Motor neuron (in vitro differentiated cells): ENCODE data around the gene RNU4-1. TPM values are rescaled to one million over a fixed set of nuclear protein-coding genes. Genes with fewer than 3 reads are reported as not detected.

ENCODE experiments used
- ATAC-seq, 8 experiments: fragments of 200-7000 bp; cut with Tn5 transposase; replicated peaks in 6 of 8; 2 replicates each; pipeline ENCODE4 v1.8.0; 2021; ENCODE audit warnings: mild to moderate bottlenecking in 8 of 8, moderate library complexity in 8 of 8
- H3K27ac ChIP-seq, 2 donors: fragments of 250-450 bp; sonication (Bioruptor Pico); 2 replicates each; pipeline ENCODE4 v1.9.0; 2021; ENCODE audit warnings: antibody characterized with exemption in 2 of 2, mild to moderate bottlenecking in 2 of 2, moderate library complexity in 1 of 2
- H3K4me1 ChIP-seq, 2 donors: fragments of 250-450 bp; sonication (Bioruptor Pico); replicated peaks in 1 of 2; 2 replicates each; pipeline ENCODE4 v1.6.1; 2021; ENCODE audit warnings: antibody characterized with exemption in 2 of 2, mild to moderate bottlenecking in 2 of 2, moderate library complexity in 1 of 2
- H3K4me3 ChIP-seq, 5 donors: fragments of 250-450 bp; sonication (Bioruptor Pico); 2 replicates each; pipeline ENCODE4 v1.9.0; 2021; ENCODE audit warnings: antibody characterized with exemption in 5 of 5, mild to moderate bottlenecking in 5 of 5, moderate library complexity in 4 of 5
- WGBS, 10 experiments: fragments of 450-650 bp; shearing (Covaris generic); methylation state at CpG; one replicate each; pipeline ENCODE4 v1.0.0; 2022; 5-methylcytosine and 5-hydroxymethylcytosine counted together
- in situ Hi-C, 9 experiments: fragments of 400-800 bp; cut with MboI; loops; one replicate each; pipeline ENCODE4 v1.15.0; 2021; ENCODE audit warnings: low sequenced_read_pairs in 9 of 9, low pct_unique_long_range_greater_than_20kb in 2 of 9; ENCODE audit not compliant: unreplicated experiment in 9 of 9
- total RNA-seq, 8 experiments: library from RNA; unstranded; fragments of 300-600 nt; gene quantifications; 2 replicates each; pipeline versions ENCODE4 v1.2.3 to v1.2.4, GENCODE V29; 2022

The RNU4-1 gene
- total RNA-seq, 8 experiments from 2014 or later: 7,837 to 22,494 (median 10,178) TPM

GRCh38 chr12:120284381-120284780, 8.7 kb downstream of the RNU4-1 start:
- Histone ChIP-seq H3K4me1 (no peaks in the 10 kb centered on the region), H3K27ac (no peak overlapping the region), H3K4me3 (no peak overlapping the region)
- WGBS, 10 experiments: 60 to 100% (median 95%) methylated on average over 1 to 3 of the region's 3 CpGs; no CpG with 5 or more reads in 4 of the 10 experiments
- in situ Hi-C loops: no loop called here
- peak in 2 of 8 experiments; percentile 11 to 54 for ATAC-seq

- 37 to 100% (median 82%) methylated on average over 2 to 5 of the region's 7 CpGs; no CpG with 5 or more reads in 1 of the 10 experiments for WGBS, 10 experiments
- peak in 1 of 8 experiments; percentile 11 for ATAC-seq
- Histone ChIP-seq H3K27ac (no peak overlapping the region), H3K4me1 (no peaks in the 10 kb centered on the region), H3K4me3 (no peak overlapping the region)
- in situ Hi-C loops: no loop called here
Measured at GRCh38 chr12:120283318-120283717, 9.7 kb downstream of the RNU4-1 start.

- no peak for ATAC-seq
- Histone ChIP-seq H3K27ac (no peak overlapping the region), H3K4me3 (no peak overlapping the region), H3K4me1 (no peaks in the 10 kb centered on the region)
- 95% methylated on average over 4 of the region's 57 CpGs; no CpG with 5 or more reads in 9 of the 10 experiments for WGBS, 10 experiments
- in situ Hi-C loops: loop anchor here in 1 of 9 experiments (10.0 kb wide), 1 partner anchor 54 kb away; no protein-coding TSS in a partner anchor
Measured at GRCh38 chr12:120278137-120279069, 14.6 kb downstream of the RNU4-1 start.

GRCh38 chr12:120276734-120277133, 16.3 kb downstream of the RNU4-1 start:
- H3K4me3 ChIP-seq: no peak overlapping the region
- no peak for ATAC-seq
- no peak overlapping the region for H3K27ac ChIP-seq
- WGBS, 10 experiments: 79 to 100% (median 90%) methylated on average over 1 to 4 of the region's 6 CpGs; no CpG with 5 or more reads in 3 of the 10 experiments
- H3K4me1 ChIP-seq: no peaks in the 10 kb centered on the region
- in situ Hi-C loops: loop anchor here in 1 of 9 experiments (10.0 kb wide), 1 partner anchor 52 kb away; no protein-coding TSS in a partner anchor

- 43 to 83% (median 65%) methylated on average over 1 to 4 of the region's 4 CpGs; no CpG with 5 or more reads in 2 of the 10 experiments for WGBS, 10 experiments
- no peak overlapping the region for H3K27ac ChIP-seq
Measured at GRCh38 chr12:120267736-120268135, 25.3 kb downstream of the RNU4-1 start.

GRCh38 chr12:120266180-120266870, 26.7 kb downstream of the RNU4-1 start:
- Histone ChIP-seq H3K4me3 (peak overlapping the region in 4 of 5 donors; percentile 46 to 87 (median 68)), H3K27ac (peak overlapping the region in 1 of 2 donors; percentile 31), H3K4me1 (peaks cover 28 to 34% of the 10 kb centered on the region in 2 donors)
- 7 to 90% (median 45%) methylated on average over 1 to 7 of the region's 8 CpGs; no CpG with 5 or more reads in 1 of the 10 experiments for WGBS, 10 experiments
- in situ Hi-C loops: loop anchor here in 1 of 9 experiments (5.0 kb wide), 1 partner anchor 39 kb away; no protein-coding TSS in a partner anchor
- no peak for ATAC-seq

More at GRCh38 chr12:120267736-120268135, 25.3 kb downstream of the RNU4-1 start:
- no peak for ATAC-seq
- in situ Hi-C loops: loop anchor here in 1 of 9 experiments (5.0 kb wide), 1 partner anchor 40 kb away; no protein-coding TSS in a partner anchor
- peaks cover 27 to 28% of the 10 kb centered on the region in 2 donors for H3K4me1 ChIP-seq
- no peak overlapping the region for H3K4me3 ChIP-seq

- in situ Hi-C loops: loop anchor here in 1 of 9 experiments (5.0 kb wide), 1 partner anchor 38 kb away; no protein-coding TSS in a partner anchor
- Histone ChIP-seq H3K4me1 (peaks cover 28 to 34% of the 10 kb centered on the region in 2 donors), H3K27ac (peak within 1 kb of the TSS in 1 of 2 donors; percentile 31), H3K4me3 (peak within 1 kb of the TSS; percentile 46 to 87 (median 62))
- 0 to 14% (median 0%) methylated on average over 1 to 4 of the region's 81 CpGs; no CpG with 5 or more reads in 7 of the 10 experiments for WGBS, 10 experiments
- peak; percentile 66 to 95 (median 94) for ATAC-seq
Measured at GRCh38 chr12:120265473-120266179, 27.4 kb downstream of the RNU4-1 start, which contains the start of gene PXN. Gene PXN, minus strand, starts transcription at chr12:120265730. Its CDS starts 101 bp downstream, at chr12:120265629.

- peak overlapping the region in 1 of 2 donors; percentile 25 for H3K27ac ChIP-seq
- WGBS, 10 experiments: 0% methylated on average over 1 of the region's 29 CpGs; no CpG with 5 or more reads in 9 of the 10 experiments
- in situ Hi-C loops: loop anchor here in 1 of 9 experiments (5.0 kb wide), 1 partner anchor 38 kb away; no protein-coding TSS in a partner anchor
- no peak for ATAC-seq
- H3K4me3 ChIP-seq: peak overlapping the region; percentile 46 to 87 (median 62)
- peaks cover 28 to 34% of the 10 kb centered on the region in 2 donors for H3K4me1 ChIP-seq
Measured at GRCh38 chr12:120264904-120265472, 28.0 kb downstream of the RNU4-1 start.

- H3K27ac ChIP-seq: no peak overlapping the region
- 0 to 91% (median 29%) methylated on average over 1 to 6 of the region's 15 CpGs; no CpG with 5 or more reads in 4 of the 10 experiments for WGBS, 10 experiments
- H3K4me1 ChIP-seq: peaks cover 28 to 34% of the 10 kb centered on the region in 2 donors
- peak overlapping the region; percentile 46 to 87 (median 62) for H3K4me3 ChIP-seq
- in situ Hi-C loops: no loop called here
- peak in 1 of 8 experiments; percentile 9 for ATAC-seq
Measured at GRCh38 chr12:120264086-120264903, 28.7 kb downstream of the RNU4-1 start.

- Histone ChIP-seq H3K27ac (no peak overlapping the region), H3K4me1 (peaks cover 28 to 34% of the 10 kb centered on the region in 2 donors), H3K4me3 (peak overlapping the region in 2 of 5 donors; percentile 62 to 87)
- in situ Hi-C loops: no loop called here
- no peak for ATAC-seq
- WGBS, 10 experiments: 0 to 100% (median 60%) methylated on average over 1 to 5 of the region's 5 CpGs; no CpG with 5 or more reads in 1 of the 10 experiments
Measured at GRCh38 chr12:120263748-120264085, 29.3 kb downstream of the RNU4-1 start.
